K562 (cell line): ENCODE measurements around the gene ZNF106. TPM values are rescaled to one million over a fixed set of nuclear protein-coding genes. Genes with fewer than 3 reads are reported as not detected.

Source experiments
- ATAC-seq: fragments of 200-7000 bp; cut with Tn5 transposase; 3 replicates; pipeline ENCODE4 v1.9.1; 2020; ENCODE audit warnings: moderate library complexity
- BruUV-seq: library from RNA; stranded (reverse); fragments of 400-500 nt; replicated peaks from 2 replicates; lab custom pipeline; 2021; lab: Mats Ljungman, UMichigan
- CTCF ChIA-PET: fragments of 300-600 bp; formaldehyde crosslinking; extraction: SDS; loops from one replicate; lab custom pipeline; 2021; ENCODE audit warnings: low intra/inter-chr PET ratio; lab: Yijun Ruan, JAX
- POLR2A ChIA-PET: fragments of 300-600, 350-650 bp; sonication (Branson Sonifier 250); formaldehyde crosslinking; extraction: SDS; loops from one replicate; lab custom pipeline; 2021; ENCODE audit warnings: antibody characterized with exemption, inconsistent platforms; lab: Yijun Ruan, JAX
- DNase-seq, 4 experiments: peaks; one replicate each; pipeline versions ENCODE4 v3.0.0 to v3.0.0-alpha.2; 2011 to 2018; ENCODE audit warnings: low spot score in 3 of 4, mixed read lengths in 3 of 4; ENCODE audit errors: extremely low read depth in 1 of 4
- FAIRE-seq: peaks from 2 replicates; lab custom pipeline; 2011; peaks lifted over from hg19 to GRCh38; lab: Jason Lieb, UNC
- H2AFZ ChIP-seq: 2 replicates; pipeline ENCODE4 v1.6.0; 2011; ENCODE audit warnings: low read depth, low read length, control low read depth, inconsistent platforms
- H3K27ac ChIP-seq: fragments of 200-600 bp; 3 replicates; pipeline ENCODE4 v1.8.0; 2011; ENCODE audit warnings: low read depth, mild to moderate bottlenecking, control low read depth, inconsistent platforms, low read length, moderate library complexity, mixed read lengths; ENCODE audit errors: extremely low read depth
- H3K27me3 ChIP-seq, 2 experiments: fragments of 300-600 bp in 1 of 2; 2 replicates in 1 of 2; 3 replicates in 1 of 2; pipeline versions ENCODE4 v1.6.0 to v1.8.0; 2011; ENCODE audit warnings: inconsistent platforms in 2 of 2, low read length in 2 of 2, mild to moderate bottlenecking in 1 of 2, mixed read lengths in 1 of 2, moderate library complexity in 1 of 2; ENCODE audit not compliant: control insufficient read depth in 2 of 2, insufficient read depth in 2 of 2
- H3K36me3 ChIP-seq: fragments of 300-600 bp; 3 replicates; pipeline ENCODE4 v1.8.0; 2011; ENCODE audit warnings: mild to moderate bottlenecking, low read length, inconsistent platforms; ENCODE audit not compliant: control insufficient read depth, insufficient read depth
- H3K4me1 ChIP-seq, 2 experiments: fragments of 200-600 bp in 1 of 2; replicated peaks in 1 of 2; 2 replicates in 1 of 2; 3 replicates in 1 of 2; pipeline versions ENCODE4 v1.5.1 to v1.8.0; 2011; ENCODE audit warnings: inconsistent platforms in 2 of 2, low read length in 2 of 2, mild to moderate bottlenecking in 1 of 2, mixed read lengths in 1 of 2, moderate library complexity in 1 of 2; ENCODE audit not compliant: control insufficient read depth in 2 of 2, insufficient read depth in 2 of 2
- H3K4me2 ChIP-seq: 2 replicates; pipeline ENCODE4 v1.6.1; 2011; ENCODE audit warnings: low read length, control low read depth, inconsistent platforms, mixed read lengths; ENCODE audit not compliant: insufficient read depth
- H3K4me3 ChIP-seq: fragments of 200-600 bp; sonication (generic), shearing (Covaris generic); 2 replicates; pipeline ENCODE4 v1.5.1; 2016; ENCODE audit warnings: control low read depth, inconsistent platforms
- H3K79me2 ChIP-seq: fragments of 200-600 bp; 3 replicates; pipeline ENCODE4 v1.8.0; 2011; ENCODE audit warnings: low read length, inconsistent platforms; ENCODE audit not compliant: control insufficient read depth, insufficient read depth
- H3K9ac ChIP-seq, 2 experiments: 2 replicates each; pipeline versions ENCODE4 v1.6.0 to v1.6.1; 2011; ENCODE audit warnings: low read depth in 2 of 2, low read length in 2 of 2, control low read depth in 1 of 2, inconsistent platforms in 1 of 2, mild to moderate bottlenecking in 1 of 2, mixed read lengths in 1 of 2; ENCODE audit not compliant: insufficient read depth in 1 of 2
- H3K9me1 ChIP-seq: one replicate; pipeline ENCODE4 v1.6.0; 2011; ENCODE audit warnings: inconsistent platforms, mild to moderate bottlenecking, low read length, moderate library complexity; ENCODE audit not compliant: control insufficient read depth, insufficient read depth
- H3K9me3 ChIP-seq: replicated peaks from 2 replicates; pipeline ENCODE4 v1.5.1; 2011; ENCODE audit warnings: low read depth, low read length, inconsistent platforms; ENCODE audit not compliant: control insufficient read depth, insufficient read depth
- H4K20me1 ChIP-seq: replicated peaks from 2 replicates; pipeline ENCODE4 v1.6.1; 2011; ENCODE audit warnings: low read length, inconsistent platforms, mixed read lengths; ENCODE audit not compliant: control insufficient read depth, insufficient read depth
- CHD1 ChIP-seq: fragments of 200-600 bp; sonication (generic); IDR thresholded peaks from one replicate; pipeline ENCODE4 v1.6.1; 2012; ENCODE audit warnings: mild to moderate bottlenecking, moderate library complexity, low read length, inconsistent platforms
- DIDO1 ChIP-seq: fragments of 450-650 bp; IDR thresholded peaks from 2 replicates; pipeline ENCODE4 v1.6.1; 2016; ENCODE audit warnings: low read depth, missing biosample characterization, missing genetic modification characterization
- ZNF165 ChIP-seq: fragments of 250-450 bp; sonication (Bioruptor Pico); IDR thresholded peaks from 2 replicates; pipeline ENCODE4 v1.4.0; 2020; ENCODE audit warnings: borderline replicate concordance
- WGBS: fragments of 100-300 bp; shearing (Covaris generic); methylation state at CpG from one replicate; pipeline ENCODE4 v1.1.6; 2016; ENCODE audit warnings: low coverage, mixed read lengths; ENCODE audit not compliant: insufficient coverage; ENCODE audit errors: missing lambda C conversion rate; 5-methylcytosine and 5-hydroxymethylcytosine counted together
- in situ Hi-C: fragments of 300-500 bp; cut with MboI; formaldehyde crosslinking; loops from 4 replicates; pipeline ENCODE4 v1.15.0; 2018; ENCODE audit warnings: inconsistent platforms, mixed read lengths
- intact Hi-C: fragments of 100-400 bp; cut with micrococcal nuclease; formaldehyde crosslinking; loops from 2 replicates; pipeline ENCODE4 v1.14.2; 2022
- polyA plus RNA-seq, 8 experiments: library from polyadenylated mRNA; depleted of rRNA in 4 of 8; stranded (reverse) in 5 of 8; unstranded in 3 of 8; fragments of >200 nt; fragmentation: Nextera tagmentation in 2 of 8; fragmentation: Illumina TruSeq in 1 of 8; extraction: Ambion mirVana in 2 of 8; extraction: Trizol in 1 of 8; gene quantifications; 2 replicates each; pipeline versions ENCODE4 v1.2.1 to v1.2.3, GENCODE V29; 2011 to 2014; ENCODE audit warnings: inconsistent platforms in 1 of 8, missing spikeins in 1 of 8
- total RNA-seq, 7 experiments: library from RNA; depleted of rRNA in 6 of 7; stranded (reverse); fragments of >200 nt in 6 of 7; fragmentation: Illumina TruSeq in 2 of 7; extraction: Trizol in 2 of 7; gene quantifications; 2 replicates each; pipeline versions ENCODE4 v1.2.1 to v1.2.3, GENCODE V29; 2011 to 2021; ENCODE audit warnings: low replicate concordance in 1 of 7
- TF ChIP-seq, protein P1 (sequence below): fragments of 450-650 bp; IDR thresholded peaks from 2 replicates; pipeline ENCODE4 v1.7.0; 2016; ENCODE audit warnings: borderline replicate concordance

The ZNF106 gene
- total and polyA plus RNA-seq, 9 of the 15 experiments (the other 6 are each of a cell fraction or from before 2014, with no cell fraction given) = 14.4 to 55.3 (median 33.7) TPM

DNA sequence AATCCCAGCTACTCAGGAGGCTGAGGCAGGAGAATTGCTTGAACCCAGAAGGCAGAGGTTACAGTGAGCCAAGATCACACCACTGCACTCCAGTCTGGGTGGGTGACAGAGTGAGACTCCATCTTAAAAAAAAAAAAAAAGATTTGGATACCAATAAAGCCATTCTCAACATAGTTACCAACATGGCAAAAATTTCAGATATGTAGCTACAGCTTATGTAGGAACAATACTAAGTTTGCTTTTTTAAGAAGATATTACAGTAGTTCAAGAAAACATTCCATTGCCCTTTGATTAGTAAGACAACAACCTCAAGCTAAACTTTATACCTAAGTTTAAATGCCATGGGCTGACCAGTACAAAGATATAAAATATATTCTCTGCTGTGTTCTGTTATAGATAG, 34.4 kb downstream of the ZNF106 start (continued):
- no peak for TF ChIP-seq DIDO1 (tag)

DNA sequence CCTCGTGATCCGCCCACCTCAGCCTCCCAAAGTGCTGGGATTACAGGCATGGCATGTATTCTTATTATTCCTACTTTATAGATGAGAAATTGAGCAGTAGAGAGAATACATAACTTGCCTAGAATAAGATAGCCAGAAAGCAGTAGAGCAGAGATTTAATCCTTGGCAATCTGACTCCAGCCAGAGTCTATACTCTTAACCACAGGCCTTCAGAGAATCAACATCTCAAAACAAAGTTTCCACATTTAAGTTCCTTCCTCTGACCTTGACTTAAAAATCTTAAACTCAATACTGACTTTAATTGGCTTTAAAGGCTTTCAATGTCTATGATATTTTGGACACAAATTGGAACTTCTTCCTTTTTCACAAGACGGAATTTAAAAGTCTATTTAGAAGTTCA, 37.1 kb downstream of the ZNF106 start:
- Histone ChIP-seq H3K9ac (no peak overlapping the region), H4K20me1 (no peaks in the 10 kb centered on the region), H3K9me3 (no peaks in the 10 kb centered on the region), H3K4me1 (no peaks in the 10 kb centered on the region), H3K4me3 (no peak overlapping the region), H3K36me3 (peaks cover 46% of the 10 kb centered on the region; the same call in 2 of the 3 replicates), H2AFZ (no peak overlapping the region), H3K27ac (no peak overlapping the region)
- no peak for FAIRE-seq
- CTCF ChIA-PET = no interaction called here
- WGBS = 93% methylated on average over 3 of the region's 3 CpGs
- intact Hi-C loops = no loop called here
- TF ChIP-seq CHD1 = no peak
- no peak for TF ChIP-seq ZNF165 (CRISPR knock-in tag)
- TF ChIP-seq, protein P1, sequence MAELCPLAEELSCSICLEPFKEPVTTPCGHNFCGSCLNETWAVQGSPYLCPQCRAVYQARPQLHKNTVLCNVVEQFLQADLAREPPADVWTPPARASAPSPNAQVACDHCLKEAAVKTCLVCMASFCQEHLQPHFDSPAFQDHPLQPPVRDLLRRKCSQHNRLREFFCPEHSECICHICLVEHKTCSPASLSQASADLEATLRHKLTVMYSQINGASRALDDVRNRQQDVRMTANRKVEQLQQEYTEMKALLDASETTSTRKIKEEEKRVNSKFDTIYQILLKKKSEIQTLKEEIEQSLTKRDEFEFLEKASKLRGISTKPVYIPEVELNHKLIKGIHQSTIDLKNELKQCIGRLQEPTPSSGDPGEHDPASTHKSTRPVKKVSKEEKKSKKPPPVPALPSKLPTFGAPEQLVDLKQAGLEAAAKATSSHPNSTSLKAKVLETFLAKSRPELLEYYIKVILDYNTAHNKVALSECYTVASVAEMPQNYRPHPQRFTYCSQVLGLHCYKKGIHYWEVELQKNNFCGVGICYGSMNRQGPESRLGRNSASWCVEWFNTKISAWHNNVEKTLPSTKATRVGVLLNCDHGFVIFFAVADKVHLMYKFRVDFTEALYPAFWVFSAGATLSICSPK = no peak
- TF ChIP-seq, all 486 proteins: peak for 0
- POLR2A ChIA-PET = no interaction called here
- in situ Hi-C loops = no loop called here
- ATAC-seq (no peak), DNase-seq (no peak)
- no peaks in the 10 kb centered on the region for H3K27me3 ChIP-seq
- H3K4me2 ChIP-seq = no peak overlapping the region
- BruUV-seq = no TSS peak
- no peaks in the 10 kb centered on the region for H3K9me1 ChIP-seq
- H3K79me2 ChIP-seq = no peaks in the 10 kb centered on the region
